Fibroblast of the conjunctiva (primary cell): ENCODE data around the gene GLCCI1.
"Not testable (repeated sequence)": the region's sequence is repeated elsewhere in the genome, so short reads cannot be mapped to it uniquely, and the experiment has no call there.

Experiments
- DNase-seq: peaks from one replicate; pipeline ENCODE4 v3.0.0-alpha.2; 2010; ENCODE audit warnings: low read depth

GLCCI1 gene

DNA sequence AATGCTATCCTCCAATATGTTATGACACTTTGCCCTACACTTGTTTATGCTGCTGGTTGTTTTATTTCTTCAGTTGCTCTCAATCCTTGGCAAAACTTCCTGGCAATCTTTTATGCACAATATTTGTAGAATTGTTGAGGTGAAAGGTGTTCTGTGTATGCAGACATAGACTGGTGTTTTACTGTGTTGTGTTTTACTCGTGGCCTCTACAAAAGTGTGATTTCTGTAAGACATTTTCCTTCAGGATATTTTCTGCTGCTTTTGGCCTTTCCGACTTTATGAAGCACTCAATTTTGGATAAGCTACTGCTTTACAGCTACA, 21.8 kb downstream of the GLCCI1 start:
- DNase-seq: no peak

- no peak for DNase-seq
Observed at GRCh38 chr7:7992506-7992905, 23.9 kb downstream of the GLCCI1 start.

- not testable (repeated sequence) for DNase-seq
Observed at GRCh38 chr7:7995348-7995747, 26.8 kb downstream of the GLCCI1 start.

DNA sequence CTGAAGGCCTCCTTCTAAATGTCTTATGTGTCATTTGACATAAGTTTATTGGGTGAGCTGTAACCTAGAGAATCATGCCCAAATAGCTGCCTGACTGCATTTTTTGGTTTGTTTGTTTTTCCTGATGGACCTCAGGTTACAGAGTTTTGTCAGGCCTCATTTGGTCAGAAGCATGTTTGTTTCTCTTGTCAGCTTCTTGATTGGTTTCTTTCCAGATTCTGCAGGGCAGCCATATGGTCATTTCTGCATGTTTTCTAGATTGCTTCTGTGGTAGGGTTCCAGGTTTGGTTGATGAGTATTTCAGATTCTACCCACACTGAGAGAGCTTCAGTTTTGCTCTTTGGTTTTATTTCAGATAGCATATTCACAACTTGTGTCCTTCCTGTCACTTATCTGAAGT, 28.0 kb downstream of the GLCCI1 start:
- no peak for DNase-seq

DNA sequence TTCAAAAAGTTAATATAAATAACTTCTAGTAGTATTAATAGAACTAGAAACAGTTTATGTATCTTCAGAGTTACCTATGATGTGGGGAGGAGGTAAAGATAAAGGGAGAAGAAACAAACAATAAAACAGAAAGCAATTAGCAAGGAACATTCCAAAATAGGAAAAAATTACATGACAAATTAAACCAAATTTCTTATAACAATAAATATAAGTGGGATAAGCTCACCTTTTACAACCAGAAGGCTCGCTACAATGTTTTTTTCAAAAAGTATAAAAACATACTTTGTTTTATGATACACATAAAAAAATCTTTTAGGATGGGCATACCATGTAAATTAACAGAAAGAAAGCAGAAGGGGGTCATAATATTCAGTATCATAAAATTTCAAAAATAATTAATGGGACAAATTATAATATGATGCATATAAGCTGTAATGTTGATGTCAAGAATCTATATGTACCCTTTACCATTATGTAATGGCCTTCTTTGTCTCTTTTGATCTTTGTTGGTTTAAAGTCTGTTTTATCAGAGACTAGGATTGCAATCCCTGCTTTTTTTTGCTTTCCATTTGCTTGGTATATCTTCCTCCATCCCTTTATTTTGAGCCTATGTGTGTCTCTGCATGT, 31.8 kb downstream of the GLCCI1 start:
- no peak for DNase-seq

DNA sequence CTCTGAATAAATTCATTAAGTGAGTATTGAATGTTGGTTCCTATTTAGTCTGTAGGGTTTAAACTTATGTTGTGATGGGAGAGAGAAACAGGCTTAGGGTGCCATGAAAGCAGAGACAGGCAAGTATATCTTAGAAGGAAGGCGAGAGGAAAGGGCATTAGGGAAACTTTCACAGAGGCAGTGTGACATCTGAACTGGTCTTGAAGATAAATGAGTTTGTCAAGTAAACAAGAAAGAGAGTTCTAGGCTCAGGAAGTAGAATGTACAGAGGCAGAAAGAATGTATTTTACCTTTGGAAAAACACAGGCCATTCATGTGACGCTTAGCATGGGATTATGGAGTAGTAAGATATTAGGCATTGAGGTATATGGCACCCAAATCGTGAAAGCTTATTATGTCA, 34.5 kb downstream of the GLCCI1 start:
- DNase-seq: no peak

- DNase-seq: no peak
Observed at GRCh38 chr7:8005279-8005678, 36.7 kb downstream of the GLCCI1 start.

GRCh38 chr7:8014399-8014798, 45.8 kb downstream of the GLCCI1 start:
- no peak for DNase-seq

- no peak for DNase-seq
Observed at GRCh38 chr7:8015100-8015745, 46.6 kb downstream of the GLCCI1 start.

- no peak for DNase-seq
Observed at GRCh38 chr7:8015746-8016120, 47.1 kb downstream of the GLCCI1 start.

DNA sequence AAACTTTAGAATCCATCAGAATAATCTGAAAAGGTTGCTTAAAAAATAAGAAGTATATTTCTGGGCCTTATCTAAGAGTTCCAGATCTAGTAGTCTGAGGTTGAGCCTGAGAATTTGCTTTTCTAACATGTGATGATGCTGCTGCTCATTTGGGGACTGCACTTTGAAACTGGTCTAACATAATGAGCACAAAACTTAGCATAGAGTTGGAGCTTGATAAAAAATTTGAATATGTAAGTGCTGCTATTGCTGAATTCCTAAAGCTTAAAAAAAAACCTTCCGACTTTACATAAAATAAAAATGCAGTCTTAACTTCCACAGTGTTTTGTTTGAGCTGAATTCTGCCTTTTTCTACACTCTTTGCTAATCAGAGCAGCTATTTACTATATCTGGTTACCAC, 48.8 kb downstream of the GLCCI1 start:
- no peak for DNase-seq

- no peak for DNase-seq
Observed at GRCh38 chr7:8018961-8019360, 50.4 kb downstream of the GLCCI1 start.

GRCh38 chr7:8022628-8023027, 54.0 kb downstream of the GLCCI1 start:
- DNase-seq: no peak

GRCh38 chr7:8035192-8035591, 66.6 kb downstream of the GLCCI1 start:
- no peak for DNase-seq

DNA sequence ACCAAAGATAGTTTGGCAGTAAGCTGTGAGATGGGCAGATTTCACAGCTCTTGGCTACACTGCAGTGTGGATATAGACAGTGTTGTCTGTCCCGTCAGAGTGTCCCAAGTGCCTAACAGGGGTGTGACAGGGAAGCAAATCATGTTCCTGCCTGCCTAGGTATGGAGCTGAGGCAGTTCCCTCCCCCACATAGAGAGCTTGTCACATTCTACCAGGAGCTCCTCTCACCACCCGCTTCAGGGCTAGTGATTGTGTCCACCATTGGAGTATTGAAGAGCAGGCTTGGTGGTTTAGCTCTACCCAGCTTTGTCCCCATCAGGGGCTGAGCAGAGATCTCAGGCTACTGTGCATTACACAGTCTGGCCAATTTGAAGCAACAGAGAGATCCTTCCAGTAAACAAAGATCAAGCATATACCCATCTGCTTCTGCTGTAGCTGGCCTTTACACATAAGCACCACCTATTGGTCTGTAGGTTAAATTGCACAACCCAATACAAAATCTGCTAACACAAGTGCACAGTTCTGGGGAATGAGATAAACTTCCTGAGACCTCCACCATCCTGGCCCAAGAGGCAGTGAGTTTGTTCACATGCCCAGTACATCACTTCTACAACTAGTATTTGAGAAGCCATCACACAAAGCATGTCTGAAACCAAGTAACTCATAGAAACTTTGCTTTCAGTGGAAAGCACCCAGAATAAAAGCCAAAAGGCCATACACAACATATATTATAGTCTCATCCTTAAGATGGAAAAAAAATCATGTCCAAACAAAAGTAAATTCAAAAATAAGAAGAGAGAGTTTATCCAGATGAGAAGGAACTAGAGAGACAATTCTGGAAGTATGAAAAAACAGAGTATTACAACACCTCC, 67.3 kb downstream of the GLCCI1 start:
- peak; percentile 23 for DNase-seq

DNA sequence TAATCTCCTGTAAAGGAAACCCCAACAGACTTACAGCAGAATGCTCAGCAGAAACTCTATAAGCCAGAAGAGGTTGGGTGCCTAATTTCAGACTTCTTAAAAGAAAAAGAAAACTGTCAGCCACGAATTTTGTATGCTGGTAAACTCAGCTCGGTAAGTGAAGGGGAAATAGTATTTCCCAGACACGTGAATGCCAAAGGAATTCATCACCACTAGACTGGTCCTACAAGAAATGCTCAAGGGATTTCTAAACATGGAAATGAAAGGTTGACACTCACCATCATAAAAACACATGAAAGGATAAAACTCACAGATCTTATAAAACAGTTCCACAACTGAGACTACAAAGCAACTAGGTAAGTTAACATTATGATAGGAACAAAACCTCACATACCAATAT, 68.6 kb downstream of the GLCCI1 start:
- no peak for DNase-seq

DNA sequence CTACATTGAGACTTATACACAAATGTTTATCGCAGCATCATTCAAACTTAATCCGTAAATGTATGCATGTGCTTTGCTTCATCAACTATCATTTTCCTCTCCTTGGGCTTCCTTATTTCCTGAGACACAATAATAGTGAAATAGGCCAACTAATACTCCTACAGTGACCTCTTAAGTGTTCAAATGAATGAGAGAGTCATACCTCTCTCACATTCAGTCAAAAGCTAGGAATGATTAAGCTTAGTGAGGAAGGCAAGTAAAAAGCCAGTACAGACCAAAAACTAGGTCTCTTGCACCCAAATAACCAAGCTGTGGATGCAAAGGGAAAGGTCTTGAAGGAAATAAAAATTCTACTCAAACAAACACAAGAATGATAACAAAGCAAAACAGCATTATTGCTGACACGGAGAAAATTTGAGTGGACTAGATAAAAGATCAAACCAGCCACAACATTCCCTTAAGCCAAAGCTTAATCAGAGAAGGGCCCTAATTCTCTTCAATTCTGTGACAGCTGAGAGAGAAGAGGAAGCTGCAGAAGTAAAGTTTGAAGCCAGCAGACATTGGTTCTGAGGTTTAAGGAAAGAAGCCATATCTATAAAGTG, 72.3 kb downstream of the GLCCI1 start:
- no peak for DNase-seq

- no peak for DNase-seq
Observed at GRCh38 chr7:8042796-8043535, 74.4 kb downstream of the GLCCI1 start.

DNA sequence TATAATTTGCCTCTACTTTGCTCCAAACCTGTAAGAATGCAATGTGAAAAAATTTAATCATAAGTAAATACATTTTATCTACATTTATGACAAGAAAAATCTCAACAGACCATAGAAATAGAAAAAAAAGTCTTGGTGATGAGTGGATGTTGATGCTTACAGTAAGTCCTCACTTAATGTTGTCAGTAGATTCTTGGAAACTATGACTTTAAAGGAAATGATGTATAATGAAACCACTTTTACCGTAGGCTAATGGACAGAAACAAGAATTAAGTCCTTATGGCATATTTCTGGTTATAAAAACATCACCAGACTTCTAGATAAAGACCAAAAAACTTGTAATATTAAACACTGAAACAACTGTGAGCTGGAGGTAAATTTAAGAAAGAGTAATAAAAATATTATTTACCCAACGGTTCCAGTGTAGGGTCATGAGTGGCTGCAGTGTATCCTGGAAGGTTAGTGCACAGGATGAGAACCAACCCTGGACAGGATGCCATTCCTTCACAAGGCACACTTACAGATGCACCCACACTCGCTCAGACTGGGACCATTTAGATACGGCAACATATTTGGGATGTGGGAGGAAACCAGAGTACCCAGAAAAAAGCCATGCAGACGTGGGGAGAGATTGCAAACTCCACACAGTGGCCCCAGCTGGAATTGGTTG, 76.3 kb downstream of the GLCCI1 start:
- no peak for DNase-seq

GRCh38 chr7:8048067-8048466, 79.5 kb downstream of the GLCCI1 start:
- not testable (repeated sequence) for DNase-seq

GRCh38 chr7:8051373-8051772, 82.8 kb downstream of the GLCCI1 start:
- no peak for DNase-seq

- DNase-seq: no peak
Observed at GRCh38 chr7:8051998-8052397, 83.4 kb downstream of the GLCCI1 start.
